ENCODE data around the gene PABPC3. TPM values are rescaled to one million over a fixed set of nuclear protein-coding genes. Genes with fewer than 3 reads are reported as not detected.

PABPC3 gene
- total RNA-seq, 2 experiments from 2014 or later, result 0.63 to 0.79 TPM

- ChIA-PET CTCF (no interaction called here), POLR2A (no interaction called here)
- Mint-ChIP-seq H3K27ac (no peak overlapping the region), H3K36me3 (ENCODE audit: low read depth) (no peaks in the 10 kb centered on the region), H3K4me1 (ENCODE audit: low read depth) (peaks cover 5% of the 10 kb centered on the region), H3K4me3 (no peak overlapping the region), H3K9me3 (ENCODE audit: insufficient read depth) (no peaks in the 10 kb centered on the region), H3K27me3 (ENCODE audit: low read depth) (peaks cover 20% of the 10 kb centered on the region)
- no peak for ATAC-seq
- DNase-seq, result no peak
Measured at GRCh38 chr13:25116044-25116443, 20.1 kb downstream of the PABPC3 start.

GRCh38 chr13:25117312-25117711 lies 21.4 kb downstream of the PABPC3 start:
- ATAC-seq (no peak), DNase-seq (no peak)
- H3K4me1 Mint-ChIP-seq (ENCODE audit: low read depth), result peaks cover 5% of the 10 kb centered on the region
- POLR2A ChIA-PET, result no interaction called here
- no peaks in the 10 kb centered on the region for H3K36me3 Mint-ChIP-seq (ENCODE audit: low read depth)
- CTCF ChIA-PET, result no interaction called here
- H3K9me3 Mint-ChIP-seq (ENCODE audit: insufficient read depth), result no peaks in the 10 kb centered on the region
- peaks cover 21% of the 10 kb centered on the region for H3K27me3 Mint-ChIP-seq (ENCODE audit: low read depth)
- H3K27ac Mint-ChIP-seq, result no peak overlapping the region
- no peak overlapping the region for H3K4me3 Mint-ChIP-seq

- Mint-ChIP-seq H3K4me1 (ENCODE audit: low read depth) (peaks cover 5% of the 10 kb centered on the region), H3K36me3 (ENCODE audit: low read depth) (no peaks in the 10 kb centered on the region), H3K27me3 (ENCODE audit: low read depth) (peaks cover 22% of the 10 kb centered on the region), H3K27ac (no peak overlapping the region), H3K4me3 (no peak overlapping the region), H3K9me3 (ENCODE audit: insufficient read depth) (no peaks in the 10 kb centered on the region)
- no peak for ATAC-seq
- POLR2A ChIA-PET, result no interaction called here
- DNase-seq, result no peak
- CTCF ChIA-PET, result no interaction called here
Measured at GRCh38 chr13:25118378-25118905, 22.5 kb downstream of the PABPC3 start.

GRCh38 chr13:25130944-25131343 lies 35.0 kb downstream of the PABPC3 start:
- CTCF ChIA-PET, result no interaction called here
- Mint-ChIP-seq H3K4me3 (no peak overlapping the region), H3K4me1 (ENCODE audit: low read depth) (no peaks in the 10 kb centered on the region), H3K27me3 (ENCODE audit: low read depth) (peaks cover 8% of the 10 kb centered on the region), H3K27ac (no peak overlapping the region), H3K9me3 (ENCODE audit: insufficient read depth) (no peaks in the 10 kb centered on the region), H3K36me3 (ENCODE audit: low read depth) (no peaks in the 10 kb centered on the region)
- ATAC-seq (no peak), DNase-seq (no peak)
- POLR2A ChIA-PET, result no interaction called here

- Mint-ChIP-seq H3K9me3 (ENCODE audit: insufficient read depth) (no peaks in the 10 kb centered on the region), H3K36me3 (ENCODE audit: low read depth) (no peaks in the 10 kb centered on the region), H3K4me1 (ENCODE audit: low read depth) (no peaks in the 10 kb centered on the region), H3K4me3 (no peak overlapping the region), H3K27ac (no peak overlapping the region), H3K27me3 (ENCODE audit: low read depth) (peaks cover 16% of the 10 kb centered on the region)
- ChIA-PET POLR2A (no interaction called here), CTCF (no interaction called here)
- ATAC-seq, result no peak
- no peak for DNase-seq
Measured at GRCh38 chr13:25131881-25132420, 36.0 kb downstream of the PABPC3 start.

GRCh38 chr13:25132751-25133390 lies 36.9 kb downstream of the PABPC3 start:
- Mint-ChIP-seq H3K4me1 (ENCODE audit: low read depth) (no peaks in the 10 kb centered on the region), H3K27me3 (ENCODE audit: low read depth) (peaks cover 25% of the 10 kb centered on the region), H3K36me3 (ENCODE audit: low read depth) (no peaks in the 10 kb centered on the region), H3K27ac (no peak overlapping the region), H3K9me3 (ENCODE audit: insufficient read depth) (no peaks in the 10 kb centered on the region), H3K4me3 (no peak overlapping the region)
- DNase-seq (no peak), ATAC-seq (no peak)
- ChIA-PET POLR2A (no interaction called here), CTCF (no interaction called here)

- Mint-ChIP-seq H3K36me3 (ENCODE audit: low read depth) (no peaks in the 10 kb centered on the region), H3K27me3 (ENCODE audit: low read depth) (peaks cover 28% of the 10 kb centered on the region), H3K27ac (no peak overlapping the region), H3K4me1 (ENCODE audit: low read depth) (no peaks in the 10 kb centered on the region), H3K4me3 (no peak overlapping the region), H3K9me3 (ENCODE audit: insufficient read depth) (no peaks in the 10 kb centered on the region)
- DNase-seq, result no peak
- POLR2A ChIA-PET, result no interaction called here
- CTCF ChIA-PET, result no interaction called here
- no peak for ATAC-seq
Measured at GRCh38 chr13:25135896-25136295, 40.0 kb downstream of the PABPC3 start.

GRCh38 chr13:25136880-25137787 lies 41.2 kb downstream of the PABPC3 start:
- Mint-ChIP-seq H3K4me3 (no peak overlapping the region), H3K27me3 (ENCODE audit: low read depth) (peaks cover 28% of the 10 kb centered on the region), H3K9me3 (ENCODE audit: insufficient read depth) (no peaks in the 10 kb centered on the region), H3K27ac (no peak overlapping the region), H3K4me1 (ENCODE audit: low read depth) (no peaks in the 10 kb centered on the region), H3K36me3 (ENCODE audit: low read depth) (no peaks in the 10 kb centered on the region)
- ATAC-seq (no peak), DNase-seq (no peak)
- POLR2A ChIA-PET, result no interaction called here
- CTCF ChIA-PET, result no interaction called here

GRCh38 chr13:25137788-25138115 lies 41.8 kb downstream of the PABPC3 start:
- Mint-ChIP-seq H3K4me3 (no peak overlapping the region), H3K27me3 (ENCODE audit: low read depth) (peaks cover 27% of the 10 kb centered on the region), H3K4me1 (ENCODE audit: low read depth) (no peaks in the 10 kb centered on the region), H3K36me3 (ENCODE audit: low read depth) (no peaks in the 10 kb centered on the region), H3K9me3 (ENCODE audit: insufficient read depth) (no peaks in the 10 kb centered on the region), H3K27ac (no peak overlapping the region)
- DNase-seq (no peak), ATAC-seq (no peak)
- POLR2A ChIA-PET, result no interaction called here
- CTCF ChIA-PET, result no interaction called here

- Mint-ChIP-seq H3K36me3 (ENCODE audit: low read depth) (no peaks in the 10 kb centered on the region), H3K9me3 (ENCODE audit: insufficient read depth) (no peaks in the 10 kb centered on the region), H3K4me3 (no peak overlapping the region), H3K27ac (no peak overlapping the region), H3K27me3 (ENCODE audit: low read depth) (peaks cover 19% of the 10 kb centered on the region), H3K4me1 (ENCODE audit: low read depth) (no peaks in the 10 kb centered on the region)
- DNase-seq, result no peak
- ChIA-PET POLR2A (no interaction called here), CTCF (no interaction called here)
- no peak for ATAC-seq
Measured at GRCh38 chr13:25141042-25141441, 45.1 kb downstream of the PABPC3 start.

- Mint-ChIP-seq H3K27me3 (ENCODE audit: low read depth) (peaks cover 2% of the 10 kb centered on the region), H3K27ac (no peak overlapping the region), H3K9me3 (ENCODE audit: insufficient read depth) (no peaks in the 10 kb centered on the region), H3K4me3 (no peak overlapping the region), H3K36me3 (ENCODE audit: low read depth) (no peaks in the 10 kb centered on the region), H3K4me1 (ENCODE audit: low read depth) (no peaks in the 10 kb centered on the region)
- no peak for ATAC-seq
- CTCF ChIA-PET, result interaction anchor here (1.8 kb wide), 1 partner anchor 30 kb away, joined by 6 read pairs; no protein-coding TSS in a partner anchor
- POLR2A ChIA-PET, result no interaction called here
- no peak for DNase-seq
Measured at GRCh38 chr13:25143706-25144105, 47.8 kb downstream of the PABPC3 start.

GRCh38 chr13:25147638-25148401 lies 51.9 kb downstream of the PABPC3 start:
- Mint-ChIP-seq H3K27ac (no peak overlapping the region), H3K36me3 (ENCODE audit: low read depth) (no peaks in the 10 kb centered on the region), H3K4me1 (ENCODE audit: low read depth) (no peaks in the 10 kb centered on the region), H3K27me3 (ENCODE audit: low read depth) (peaks cover 8% of the 10 kb centered on the region), H3K4me3 (no peak overlapping the region), H3K9me3 (ENCODE audit: insufficient read depth) (no peaks in the 10 kb centered on the region)
- ChIA-PET CTCF (no interaction called here), POLR2A (no interaction called here)
- ATAC-seq (no peak), DNase-seq (no peak)

Measured in activated CD8-positive, alpha-beta T cell treated with anti-CD3 and anti-CD28 coated beads, Interleukin-2, amount 10 ng/mL, durations not matched to agents 7 days and 5 days (primary cell).